HG03354 (cell line): Measurements from ENCODE around the gene OXNAD1.
"Not testable (repeated sequence)": the region's sequence is repeated elsewhere in the genome, so short reads cannot be mapped to it uniquely, and the experiment has no call there.

Experiments used
- ATAC-seq: cut with Tn5 transposase; IDR thresholded peaks from one replicate; pipeline ENCODE4 v1.9.1; 2021; ENCODE audit warnings: mild to moderate bottlenecking; ENCODE audit not compliant: unreplicated experiment, poor library complexity, severe bottlenecking

OXNAD1 gene

GRCh38 chr3:16300307-16300706 lies 35.3 kb downstream of the OXNAD1 start:
- no peak for ATAC-seq

GRCh38 chr3:16300881-16301359 lies 35.9 kb downstream of the OXNAD1 start:
- peak; percentile 78 for ATAC-seq

DNA sequence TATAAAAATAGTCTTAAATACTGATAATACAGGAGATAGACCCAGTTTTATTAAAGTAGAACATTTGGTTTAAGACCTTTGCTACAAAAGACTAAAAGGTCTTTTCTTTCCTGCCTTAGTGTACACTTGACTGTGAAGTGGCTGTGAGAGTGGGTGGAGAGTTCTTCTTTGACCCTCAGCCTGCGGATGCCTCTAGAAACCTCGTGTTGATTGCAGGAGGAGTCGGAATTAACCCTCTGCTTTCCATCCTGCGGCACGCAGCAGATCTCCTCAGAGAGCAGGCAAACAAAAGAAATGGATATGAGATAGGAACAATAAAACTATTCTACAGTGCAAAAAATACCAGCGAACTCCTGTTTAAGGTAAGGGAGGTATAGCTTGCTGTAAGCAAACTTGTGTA lies 36.5 kb downstream of the OXNAD1 start:
- ATAC-seq, result no peak

- ATAC-seq, result no peak
Measured at GRCh38 chr3:16302082-16302631, 37.1 kb downstream of the OXNAD1 start.

GRCh38 chr3:16303037-16303575 lies 38.1 kb downstream of the OXNAD1 start:
- no peak for ATAC-seq

DNA sequence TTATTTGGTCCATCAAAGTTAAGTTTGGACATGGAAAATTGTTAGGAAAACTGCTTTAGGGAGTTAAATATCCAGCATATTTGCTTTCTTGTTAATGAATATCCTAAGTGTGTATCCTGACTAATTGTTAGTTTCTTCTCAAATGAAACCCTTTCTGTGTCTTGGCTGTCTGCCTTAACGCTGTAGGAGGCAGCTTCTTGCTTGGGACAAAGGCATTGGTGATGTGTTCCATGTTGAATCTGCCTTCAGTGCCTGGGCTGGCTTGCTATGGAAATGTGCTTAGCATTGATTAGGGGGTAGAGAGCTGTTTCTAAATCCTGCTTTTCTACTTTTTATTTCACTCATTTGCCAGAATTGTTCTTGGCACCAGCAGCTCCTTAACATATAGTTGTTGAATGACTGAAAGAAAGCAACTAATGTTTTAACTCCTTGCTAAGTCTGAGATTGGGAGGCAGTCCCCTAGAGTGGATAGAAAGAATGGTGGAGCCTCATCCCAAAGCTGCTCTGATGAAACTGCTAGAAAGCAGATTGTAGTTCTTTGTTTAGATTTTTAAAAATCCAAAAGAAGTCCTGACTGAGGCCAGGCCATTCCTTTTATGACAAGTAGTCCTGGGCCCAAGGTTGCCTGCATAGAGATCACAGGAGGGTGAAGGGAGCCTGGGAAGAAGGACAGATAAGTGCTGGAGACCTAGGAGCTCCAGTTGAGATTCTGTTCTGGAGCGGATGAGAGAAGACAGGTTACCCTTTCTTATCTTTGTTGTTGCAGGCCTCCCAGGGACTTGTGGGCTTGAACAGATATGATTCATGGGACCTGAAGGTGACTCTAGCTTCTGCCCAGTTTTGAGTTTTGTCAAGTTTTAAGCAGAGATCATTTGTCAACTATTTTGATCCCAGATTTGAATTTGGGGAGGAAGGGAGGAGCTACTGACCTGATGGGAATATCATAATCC lies 39.3 kb downstream of the OXNAD1 start:
- no peak for ATAC-seq

GRCh38 chr3:16305111-16305541 lies 40.1 kb downstream of the OXNAD1 start:
- ATAC-seq, result no peak

- ATAC-seq, result no peak
Measured at GRCh38 chr3:16307832-16308531, 43.0 kb downstream of the OXNAD1 start.

DNA sequence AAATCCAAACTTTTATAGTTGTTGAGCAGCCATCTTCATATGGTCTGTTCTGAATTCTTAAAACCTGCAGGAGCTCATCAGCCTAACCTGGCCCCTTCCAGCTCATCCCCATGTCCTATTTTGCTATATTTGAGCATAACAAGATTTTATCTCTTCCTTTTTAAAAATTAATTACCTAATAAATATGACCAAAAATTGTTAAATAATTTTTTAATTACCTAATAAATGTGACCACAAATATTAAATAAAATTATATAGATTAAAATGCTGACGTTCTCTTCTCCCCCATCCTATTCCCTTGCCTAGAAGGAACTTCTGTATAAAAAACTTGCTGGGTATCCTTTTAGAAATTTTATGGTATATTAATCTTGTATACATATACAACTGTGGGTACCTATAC lies 43.7 kb downstream of the OXNAD1 start:
- ATAC-seq, result no peak

- peak; percentile 90 for ATAC-seq
Measured at GRCh38 chr3:16309558-16309957, 44.5 kb downstream of the OXNAD1 start.

DNA sequence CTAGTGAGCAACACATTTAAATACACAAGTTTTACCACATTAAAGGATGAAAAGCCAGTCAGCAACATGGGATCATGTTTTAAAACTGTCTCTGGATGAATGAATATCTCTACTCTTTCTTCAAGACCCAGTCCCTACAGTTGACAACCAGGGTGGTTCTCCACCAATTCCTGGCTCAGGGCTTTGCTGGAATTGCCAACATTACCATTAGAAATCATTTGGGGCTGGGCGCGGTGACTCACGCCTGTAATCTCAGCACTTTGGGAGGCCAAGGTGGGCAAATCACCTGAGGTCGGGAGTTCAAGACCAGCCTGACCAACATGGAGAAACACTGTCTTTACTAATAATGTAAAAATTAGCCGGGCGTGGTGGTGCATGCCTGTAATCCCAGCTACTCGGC lies 45.5 kb downstream of the OXNAD1 start:
- ATAC-seq, result not testable (repeated sequence)

- peak; percentile 63 for ATAC-seq
Measured at GRCh38 chr3:16311960-16312451, 47.0 kb downstream of the OXNAD1 start.

DNA sequence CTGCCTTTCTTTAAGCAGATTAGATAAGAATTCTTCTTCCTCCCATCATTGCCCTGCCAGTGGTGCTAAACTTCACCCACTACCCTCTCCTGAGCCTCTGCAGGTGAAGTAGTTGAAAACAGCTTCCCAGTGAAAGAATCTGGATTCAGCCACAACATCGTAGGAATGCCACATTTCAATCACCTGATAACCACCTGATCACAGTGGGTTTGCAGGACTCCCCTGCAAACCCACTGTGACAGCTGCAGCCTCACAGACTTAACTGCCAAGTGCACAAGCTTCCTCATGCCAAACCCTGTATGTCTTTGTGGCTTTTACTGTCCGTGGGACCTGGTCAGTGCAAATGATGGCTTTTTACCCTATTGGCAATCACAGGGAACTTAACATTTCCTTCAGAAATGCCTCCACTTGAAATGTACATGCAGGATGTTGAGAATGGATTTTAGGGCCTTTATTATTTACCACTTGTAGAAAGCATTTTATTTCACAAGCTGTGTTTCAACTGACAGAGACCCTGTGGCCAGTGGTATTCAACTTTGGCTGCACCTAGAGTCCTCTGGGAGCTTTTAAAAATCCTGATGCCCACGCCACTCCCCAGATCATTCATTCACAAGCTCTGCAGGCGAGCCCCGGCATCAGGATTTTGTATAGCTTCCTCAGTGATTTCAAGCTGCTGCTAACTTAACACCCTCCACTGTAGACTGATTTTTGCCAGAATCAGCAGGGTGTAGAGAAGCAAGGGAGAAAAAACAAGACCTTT lies 49.1 kb downstream of the OXNAD1 start:
- no peak for ATAC-seq

DNA sequence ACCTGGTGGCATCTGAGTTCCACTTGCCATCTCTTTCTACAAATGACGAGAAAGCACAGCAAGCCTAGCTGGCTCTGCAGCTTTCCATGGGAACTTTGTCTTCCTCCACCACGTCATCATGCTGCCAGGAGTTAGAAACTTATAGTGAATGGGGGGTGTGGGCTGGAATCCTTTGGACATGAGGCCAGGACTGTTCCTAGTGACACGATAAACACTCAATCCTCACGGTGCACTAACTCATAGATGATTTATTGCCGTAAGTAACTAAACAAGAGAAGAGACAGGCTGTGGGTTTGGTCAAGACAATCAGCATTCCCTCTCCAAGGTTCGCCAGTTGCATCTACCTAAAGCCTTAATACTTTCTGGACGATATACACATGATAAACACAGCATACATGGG lies 50.6 kb downstream of the OXNAD1 start:
- no peak for ATAC-seq

DNA sequence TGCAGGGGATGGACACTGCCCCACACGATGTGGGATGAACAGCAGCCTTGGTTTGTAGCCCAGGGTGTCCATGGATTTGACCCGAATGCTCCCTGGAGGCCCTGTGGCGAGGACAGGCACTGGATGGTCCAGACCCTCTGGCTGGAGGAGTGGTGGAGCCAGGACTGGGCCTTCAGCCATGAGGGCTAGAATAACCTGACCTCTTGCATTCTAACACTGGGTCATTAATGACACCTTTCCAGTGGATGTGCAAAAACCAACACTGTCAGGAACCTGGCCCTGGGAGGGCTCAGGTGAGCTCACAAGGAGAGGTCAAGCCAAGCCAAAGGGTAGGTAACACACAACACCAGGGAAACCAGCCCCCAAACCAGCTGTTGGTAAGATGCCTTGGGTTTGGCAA lies 51.4 kb downstream of the OXNAD1 start:
- ATAC-seq, result no peak

DNA sequence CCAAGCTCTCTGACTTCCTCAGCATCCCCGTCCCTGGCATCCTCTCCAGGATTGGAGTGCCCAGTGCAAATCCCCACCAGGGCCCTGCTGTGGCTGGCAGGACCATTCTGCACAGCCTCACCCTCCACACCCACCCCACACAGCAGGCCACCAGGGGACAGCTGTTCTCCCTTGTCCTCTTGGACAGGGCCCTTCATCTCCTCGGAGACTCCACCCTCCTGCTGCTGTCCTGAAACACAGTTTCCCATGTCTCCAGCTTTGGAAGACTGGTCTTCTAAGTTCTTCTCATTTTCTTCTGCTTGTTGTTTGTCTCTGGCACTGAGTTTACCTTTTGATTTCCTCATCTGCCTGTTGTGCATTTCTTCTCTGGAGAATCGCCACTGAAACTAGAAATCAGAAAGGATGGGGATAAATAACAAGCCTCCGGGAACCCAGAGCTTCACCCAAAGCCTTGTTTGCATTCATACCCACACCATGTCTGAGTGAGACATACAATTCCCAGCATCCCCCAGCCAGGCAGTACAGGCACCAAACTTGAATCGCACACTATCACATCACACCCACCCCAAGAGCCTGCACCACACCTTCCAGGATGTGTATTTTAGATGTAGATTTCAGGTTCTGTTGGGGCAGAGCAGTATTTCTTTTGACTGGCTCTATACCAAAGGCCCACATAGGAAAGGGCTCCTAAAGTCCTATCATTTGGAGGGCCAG lies 52.0 kb downstream of the OXNAD1 start:
- no peak for ATAC-seq

DNA sequence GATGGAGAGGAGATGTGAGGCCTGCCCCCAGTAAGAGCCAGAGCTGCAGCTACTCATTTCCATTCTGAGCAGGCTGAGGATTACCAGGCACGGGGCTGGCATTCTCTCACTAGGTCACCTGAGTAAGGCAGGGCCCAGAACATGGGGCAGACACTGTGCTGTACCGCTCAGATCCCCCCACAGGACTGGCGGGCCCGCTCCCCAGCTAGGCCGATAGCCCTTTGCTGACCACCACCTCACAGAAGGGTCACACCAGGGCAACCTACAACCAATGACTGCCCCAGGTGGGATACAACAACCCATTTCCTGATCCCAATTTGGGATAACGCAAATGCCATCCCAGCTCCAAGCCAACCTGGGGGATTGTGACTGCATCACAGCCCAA lies 52.5 kb downstream of the OXNAD1 start:
- no peak for ATAC-seq

- ATAC-seq, result no peak
Measured at GRCh38 chr3:16318176-16318575, 53.2 kb downstream of the OXNAD1 start.

GRCh38 chr3:16319307-16319706 lies 54.3 kb downstream of the OXNAD1 start:
- ATAC-seq, result no peak
